HG03558 (cell line): Measurements from ENCODE around the gene ADCK1.

Experiments
- ATAC-seq: cut with Tn5 transposase; IDR thresholded peaks from one replicate; pipeline ENCODE4 v1.9.1; 2021; ENCODE audit warnings: moderate number of reproducible peaks; ENCODE audit not compliant: unreplicated experiment; ENCODE audit errors: extremely low read depth

Gene ADCK1

GRCh38 chr14:77979666-77980351, 179.9 kb downstream of the ADCK1 start:
- no peak for ATAC-seq

DNA sequence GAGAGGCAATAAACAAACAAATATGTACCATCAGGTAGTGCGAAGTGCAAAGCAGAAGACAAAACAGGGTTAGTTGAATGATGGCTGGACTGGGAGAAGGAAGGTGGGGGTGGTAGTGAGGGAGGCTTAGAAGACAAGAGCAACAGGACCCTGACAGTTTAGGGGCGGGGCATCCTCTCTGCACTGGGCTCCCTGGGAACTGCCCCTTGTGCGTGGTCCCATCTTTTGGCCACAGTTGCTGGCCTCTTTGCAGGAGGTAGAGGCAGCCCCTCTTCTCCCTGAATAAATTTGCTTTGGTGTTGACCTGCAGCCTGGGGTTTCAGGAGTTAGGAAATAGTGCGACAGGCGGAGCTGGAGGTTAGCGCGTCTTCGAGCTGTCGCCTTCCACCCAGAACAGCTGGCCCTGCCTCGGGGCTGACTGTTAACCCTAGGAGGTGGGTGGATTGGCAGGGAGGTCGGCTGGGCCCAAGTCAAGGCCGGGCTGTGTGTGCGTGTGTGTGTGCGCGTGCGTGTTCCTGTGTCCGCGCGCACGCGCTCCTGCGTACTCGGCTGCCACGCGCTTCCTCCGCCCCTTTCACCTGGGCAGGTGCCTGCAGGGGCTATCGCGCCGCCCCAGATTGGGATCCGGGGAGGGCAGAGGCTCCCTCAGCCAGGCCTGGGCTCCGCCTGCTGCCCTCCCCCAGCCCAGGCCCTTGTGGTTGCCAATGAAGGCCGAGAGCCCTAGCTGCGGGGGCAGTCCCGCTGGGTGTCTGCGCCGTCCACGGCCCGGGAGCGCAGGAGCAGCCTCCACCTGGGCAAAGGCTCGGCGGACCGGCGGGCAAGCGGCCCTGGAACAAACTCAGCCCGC, 180.8 kb downstream of the ADCK1 start:
- no peak for ATAC-seq
